IMR-90 (cell line): ENCODE data around the gene URI1. TPM values are rescaled to one million over a fixed set of nuclear protein-coding genes. Genes with fewer than 3 reads are reported as not detected.

Experiments
- ATAC-seq: fragments of 200-7000 bp; cut with Tn5 transposase; 2 replicates; pipeline ENCODE4 v1.9.1; 2020; ENCODE audit warnings: low read depth, mild to moderate bottlenecking, moderate library complexity
- BruUV-seq: library from RNA; stranded (reverse); fragments of 400-500 nt; replicated peaks from 2 replicates; lab custom pipeline; 2021; lab: Mats Ljungman, UMichigan
- CTCF ChIA-PET: fragments of 300-600 bp; formaldehyde crosslinking; extraction: SDS; loops from one replicate; lab custom pipeline; 2021; ENCODE audit warnings: antibody characterized with exemption; lab: Yijun Ruan, JAX
- POLR2A ChIA-PET: fragments of 300-600 bp; sonication (Branson Sonifier 250); formaldehyde crosslinking; loops from one replicate; lab custom pipeline; 2022; ENCODE audit warnings: antibody characterized with exemption; ENCODE audit not compliant: unreplicated experiment; lab: Charles Lee
- DNase-seq: peaks from one replicate; pipeline ENCODE4 v3.0.0; 2013
- H2AFZ ChIP-seq: replicated peaks from 2 replicates; pipeline ENCODE3; 2013; ENCODE audit warnings: low read length, mild to moderate bottlenecking; ENCODE audit not compliant: poor library complexity
- H2AK5ac ChIP-seq: 2 replicates; pipeline ENCODE4 v1.6.1; 2013; ENCODE audit warnings: low read depth, low read length, inconsistent platforms
- H2AK9ac ChIP-seq: replicated peaks from 2 replicates; pipeline ENCODE3; 2013; ENCODE audit warnings: mild to moderate bottlenecking, low read depth, low read length, moderate library complexity; ENCODE audit not compliant: poor library complexity
- H2BK120ac ChIP-seq: 2 replicates; pipeline ENCODE4 v1.6.1; 2013; ENCODE audit warnings: low read depth, low read length, inconsistent platforms
- H2BK15ac ChIP-seq: 3 replicates; pipeline ENCODE4 v1.6.1; 2013; ENCODE audit warnings: low read depth, low read length, inconsistent platforms
- H2BK20ac ChIP-seq: 2 replicates; pipeline ENCODE4 v1.6.1; 2013; ENCODE audit warnings: low read depth, mild to moderate bottlenecking, inconsistent platforms, low read length, moderate library complexity
- H2BK5ac ChIP-seq: 2 replicates; pipeline ENCODE4 v1.6.1; 2013; ENCODE audit warnings: mild to moderate bottlenecking, low read depth, low read length, inconsistent platforms; ENCODE audit not compliant: poor library complexity, severe bottlenecking
- H3K14ac ChIP-seq: replicated peaks from 2 replicates; pipeline ENCODE4 v1.6.1; 2013; ENCODE audit warnings: low read depth, low read length, inconsistent platforms
- H3K18ac ChIP-seq: 2 replicates; pipeline ENCODE4 v1.6.1; 2013; ENCODE audit warnings: low read depth, low read length, control low read depth
- H3K23ac ChIP-seq: 2 replicates; pipeline ENCODE4 v1.6.1; 2013; ENCODE audit warnings: low read depth, low read length, inconsistent platforms
- H3K27ac ChIP-seq: 2 replicates; pipeline ENCODE4 v1.5.1; 2013; ENCODE audit warnings: mild to moderate bottlenecking, control low read depth, low read length; ENCODE audit not compliant: insufficient read depth
- H3K27me3 ChIP-seq: 2 replicates; pipeline ENCODE4 v1.6.1; 2013; ENCODE audit warnings: low read length; ENCODE audit not compliant: control insufficient read depth, insufficient read depth
- H3K36me3 ChIP-seq: 2 replicates; pipeline ENCODE4 v1.6.1; 2013; ENCODE audit warnings: low read length, mixed read lengths; ENCODE audit not compliant: control insufficient read depth, insufficient read depth
- H3K4ac ChIP-seq: 2 replicates; pipeline ENCODE4 v1.6.1; 2013; ENCODE audit warnings: low read depth, low read length, inconsistent platforms
- H3K4me1 ChIP-seq: 2 replicates; pipeline ENCODE4 v1.6.1; 2013; ENCODE audit warnings: low read length, mixed read lengths; ENCODE audit not compliant: control insufficient read depth, insufficient read depth
- H3K4me2 ChIP-seq: 2 replicates; pipeline ENCODE4 v1.6.1; 2013; ENCODE audit warnings: low read depth, mild to moderate bottlenecking, control low read depth, low read length, moderate library complexity
- H3K4me3 ChIP-seq: 2 replicates; pipeline ENCODE4 v1.5.1; 2013; ENCODE audit warnings: low read depth, mild to moderate bottlenecking, control low read depth, low read length, moderate library complexity; ENCODE audit not compliant: insufficient read depth
- H3K56ac ChIP-seq: 2 replicates; pipeline ENCODE4 v1.6.1; 2013; ENCODE audit warnings: low read length, inconsistent platforms; ENCODE audit not compliant: insufficient read depth; ENCODE audit errors: extremely low read depth
- H3K79me1 ChIP-seq, 2 experiments: 2 replicates each; pipeline ENCODE4 v1.6.1; 2013; ENCODE audit warnings: low read length in 2 of 2, inconsistent platforms in 1 of 2, low read depth in 1 of 2
- H3K9ac ChIP-seq: 2 replicates; pipeline ENCODE4 v1.6.1; 2013; ENCODE audit warnings: low read depth, low read length, control low read depth
- H3K9me1 ChIP-seq: 2 replicates; pipeline ENCODE4 v1.6.1; 2013; ENCODE audit warnings: low read length, inconsistent platforms; ENCODE audit not compliant: insufficient read depth
- H3K9me3 ChIP-seq: 2 replicates; pipeline ENCODE4 v1.6.1; 2013; ENCODE audit warnings: low read length; ENCODE audit not compliant: control insufficient read depth, insufficient read depth
- H4K20me1 ChIP-seq: 2 replicates; pipeline ENCODE4 v1.6.1; 2013; ENCODE audit warnings: low read length, inconsistent platforms; ENCODE audit not compliant: insufficient read depth
- H4K5ac ChIP-seq: 2 replicates; pipeline ENCODE4 v1.6.1; 2013; ENCODE audit warnings: mild to moderate bottlenecking, low read depth, low read length, control low read depth
- H4K8ac ChIP-seq, 2 experiments: 2 replicates each; pipeline ENCODE4 v1.6.1; 2013; ENCODE audit warnings: low read depth in 2 of 2, low read length in 2 of 2, control low read depth in 1 of 2, inconsistent platforms in 1 of 2
- H4K91ac ChIP-seq: 2 replicates; pipeline ENCODE4 v1.6.1; 2013; ENCODE audit warnings: low read depth, low read length, inconsistent platforms; ENCODE audit not compliant: insufficient read depth
- BHLHE40 ChIP-seq: fragments of 150-350 bp; IDR thresholded peaks from 2 replicates; pipeline ENCODE4 v1.6.1; 2016; ENCODE audit warnings: mild to moderate bottlenecking, low read depth, low read length
- CTCF ChIP-seq: conservative IDR thresholded peaks from 2 replicates; pipeline ENCODE4 v1.5.1; 2012; ENCODE audit warnings: mild to moderate bottlenecking, low read depth, low read length, improper control_type of control experiment
- ELK1 ChIP-seq: fragments of 150-350 bp; IDR thresholded peaks from 2 replicates; pipeline ENCODE4 v1.6.1; 2016; ENCODE audit warnings: low read depth, mild to moderate bottlenecking, low read length, moderate library complexity, borderline replicate concordance
- FOS ChIP-seq: fragments of 150-350 bp; IDR thresholded peaks from 2 replicates; pipeline ENCODE4 v1.6.1; 2016; ENCODE audit warnings: low read depth, low read length
- MAFK ChIP-seq: IDR thresholded peaks from 2 replicates; pipeline ENCODE4 v1.6.1; 2012; ENCODE audit warnings: low read depth, low read length, improper control_type of control experiment
- MAZ ChIP-seq: IDR thresholded peaks from 2 replicates; pipeline ENCODE4 v1.6.1; 2012; ENCODE audit warnings: low read depth, mild to moderate bottlenecking, low read length, improper control_type of control experiment, moderate library complexity, borderline replicate concordance
- MXI1 ChIP-seq: IDR thresholded peaks from 2 replicates; pipeline ENCODE4 v1.6.1; 2012; ENCODE audit warnings: low read depth, mild to moderate bottlenecking, low read length, moderate library complexity, borderline replicate concordance
- NFE2L2 ChIP-seq: fragments of 150-350 bp; IDR thresholded peaks from 2 replicates; pipeline ENCODE4 v1.6.1; 2016; ENCODE audit warnings: low read depth, mild to moderate bottlenecking, low read length
- RCOR1 ChIP-seq: IDR thresholded peaks from 2 replicates; pipeline ENCODE4 v1.6.1; 2012; ENCODE audit warnings: mild to moderate bottlenecking, low read length, improper control_type of control experiment; ENCODE audit not compliant: insufficient replicate concordance
- USF2 ChIP-seq: fragments of 150-350 bp; IDR thresholded peaks from 2 replicates; pipeline ENCODE4 v1.6.1; 2017; ENCODE audit warnings: mild to moderate bottlenecking, antibody characterized with exemption, low read length, low read depth
- WGBS, 2 experiments: methylation state at CpG; one replicate each; pipeline versions ENCODE4 v1.1.5 to v1.1.7; 2013; ENCODE audit warnings: missing lambda C conversion rate in 2 of 2; ENCODE audit not compliant: insufficient read length in 1 of 2; ENCODE audit errors: extremely low coverage in 2 of 2; 5-methylcytosine and 5-hydroxymethylcytosine counted together
- dilution Hi-C: fragments of 300-500 bp; cut with HindIII; formaldehyde crosslinking; loops from one replicate; pipeline ENCODE4 v1.14.3; 2018; ENCODE audit warnings: low sequenced_read_pairs; ENCODE audit not compliant: unreplicated experiment
- in situ Hi-C: fragments of 300-500 bp; cut with MboI; formaldehyde crosslinking; loops from 3 replicates; pipeline ENCODE4 v1.14.3; 2019; ENCODE audit warnings: low sequenced_read_pairs, inconsistent platforms, mixed read lengths
- intact Hi-C: fragments of 100-400 bp; cut with micrococcal nuclease; formaldehyde crosslinking; loops from 2 replicates; pipeline ENCODE4 v1.10.0; 2022
- polyA plus RNA-seq, 3 experiments: library from polyadenylated mRNA; depleted of rRNA; stranded (reverse); fragments of >200 nt; gene quantifications; 2 replicates each; pipeline ENCODE4 v1.2.3, GENCODE V29; 2012; ENCODE audit warnings: low replicate concordance in 1 of 3
- total RNA-seq: library from RNA; depleted of rRNA; stranded (reverse); fragments of >200 nt; gene quantifications from 2 replicates; pipeline ENCODE4 v1.2.3, GENCODE V29; 2012

The URI1 gene
- total and polyA plus RNA-seq, 2 of the 4 experiments (the other 2 are of a cell fraction), result 43.2 to 45.3 TPM

- TF ChIP-seq NFE2L2 (no peak), MAZ (no peak), MAFK (no peak), CTCF (no peak), MXI1 (no peak), RCOR1 (no peak), BHLHE40 (no peak), USF2 (no peak), FOS (no peak), ELK1 (no peak)
- Histone ChIP-seq H3K9me3 (no peaks in the 10 kb centered on the region), H4K8ac (no peak overlapping the region), H3K27me3 (no peaks in the 10 kb centered on the region), H2AK9ac (no peak overlapping the region), H3K79me1 (no peaks in the 10 kb centered on the region), H3K23ac (no peak overlapping the region), H2BK20ac (no peak overlapping the region), H3K56ac (no peak overlapping the region), H3K27ac (no peak overlapping the region), H2BK15ac (no peak overlapping the region), H2AFZ (no peak overlapping the region), H2BK5ac (no peak overlapping the region), H2AK5ac (no peak overlapping the region), H4K20me1 (no peaks in the 10 kb centered on the region), H4K5ac (no peak overlapping the region), H3K36me3 (no peaks in the 10 kb centered on the region), H3K14ac (no peak overlapping the region), H4K91ac (no peak overlapping the region), H3K4me1 (no peaks in the 10 kb centered on the region), H3K4ac (no peak overlapping the region), H3K4me3 (no peak overlapping the region), H2BK120ac (no peak overlapping the region), H3K4me2 (no peak overlapping the region), H3K9me1 (no peaks in the 10 kb centered on the region), H3K18ac (no peak overlapping the region), H3K9ac (no peak overlapping the region)
- 60% methylated on average over 4 of the region's 27 CpGs; no CpG with 5 or more reads in 1 of the 2 experiments for WGBS, 2 experiments
- BruUV-seq, result no TSS peak
- POLR2A ChIA-PET, result no interaction called here
- no peak for DNase-seq
- ATAC-seq, result no peak
- CTCF ChIA-PET, result no interaction called here
- dilution Hi-C loops, result no loop called here
- in situ Hi-C loops, result no loop called here
- intact Hi-C loops, result no loop called here
Observed at GRCh38 chr19:30059741-30060457, 117.9 kb downstream of the URI1 start.
